ENCODE results near the gene USP47.

DNA sequence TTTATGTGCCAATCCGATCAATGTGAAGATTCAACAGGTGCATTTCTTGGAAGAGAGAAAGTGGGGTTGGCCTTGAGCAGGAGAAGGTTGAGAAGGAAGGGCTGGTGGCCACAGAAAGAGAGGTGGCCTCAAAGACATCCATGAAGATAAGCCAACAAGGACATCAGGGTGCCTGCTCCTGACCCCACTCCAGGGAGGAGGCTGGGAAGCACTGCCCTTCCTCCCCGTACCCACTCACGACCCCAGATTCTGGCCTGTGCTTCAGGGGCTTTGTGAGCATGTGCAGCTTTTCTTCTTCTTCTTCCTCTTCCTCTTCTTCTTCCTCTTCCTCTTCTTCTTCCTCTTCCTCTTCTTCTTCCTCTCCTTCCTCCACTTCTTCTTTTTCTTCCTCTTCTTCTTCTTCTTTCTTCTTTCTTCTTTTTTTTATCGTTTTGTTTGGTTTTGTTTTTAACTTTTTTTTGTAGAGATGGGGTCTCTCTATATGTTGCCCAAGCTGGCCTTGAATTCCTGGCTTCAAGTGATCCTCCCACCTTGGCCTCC is 136.4 kb downstream of the USP47 start:
- TF ChIP-seq, protein P1, sequence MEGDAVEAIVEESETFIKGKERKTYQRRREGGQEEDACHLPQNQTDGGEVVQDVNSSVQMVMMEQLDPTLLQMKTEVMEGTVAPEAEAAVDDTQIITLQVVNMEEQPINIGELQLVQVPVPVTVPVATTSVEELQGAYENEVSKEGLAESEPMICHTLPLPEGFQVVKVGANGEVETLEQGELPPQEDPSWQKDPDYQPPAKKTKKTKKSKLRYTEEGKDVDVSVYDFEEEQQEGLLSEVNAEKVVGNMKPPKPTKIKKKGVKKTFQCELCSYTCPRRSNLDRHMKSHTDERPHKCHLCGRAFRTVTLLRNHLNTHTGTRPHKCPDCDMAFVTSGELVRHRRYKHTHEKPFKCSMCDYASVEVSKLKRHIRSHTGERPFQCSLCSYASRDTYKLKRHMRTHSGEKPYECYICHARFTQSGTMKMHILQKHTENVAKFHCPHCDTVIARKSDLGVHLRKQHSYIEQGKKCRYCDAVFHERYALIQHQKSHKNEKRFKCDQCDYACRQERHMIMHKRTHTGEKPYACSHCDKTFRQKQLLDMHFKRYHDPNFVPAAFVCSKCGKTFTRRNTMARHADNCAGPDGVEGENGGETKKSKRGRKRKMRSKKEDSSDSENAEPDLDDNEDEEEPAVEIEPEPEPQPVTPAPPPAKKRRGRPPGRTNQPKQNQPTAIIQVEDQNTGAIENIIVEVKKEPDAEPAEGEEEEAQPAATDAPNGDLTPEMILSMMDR (IDR thresholded peaks at IDR 0.05 in 8 of 11, conservative IDR thresholded peaks at IDR 0.05 in 3 of 11), result no peak
- TF ChIP-seq POLR2A (IDR thresholded peaks at IDR 0.05), result no peak
- no peak for TF ChIP-seq POLR2AphosphoS5 (IDR thresholded peaks at IDR 0.05)

Data from spleen (tissue), 7 donors.